ENCODE results near the gene SGPP2. TPM values are rescaled to one million over a fixed set of nuclear protein-coding genes. Genes with fewer than 3 reads are reported as not detected.

SGPP2 gene
- total RNA-seq, 1 experiment from 2014 or later = 0.57 TPM

DNA sequence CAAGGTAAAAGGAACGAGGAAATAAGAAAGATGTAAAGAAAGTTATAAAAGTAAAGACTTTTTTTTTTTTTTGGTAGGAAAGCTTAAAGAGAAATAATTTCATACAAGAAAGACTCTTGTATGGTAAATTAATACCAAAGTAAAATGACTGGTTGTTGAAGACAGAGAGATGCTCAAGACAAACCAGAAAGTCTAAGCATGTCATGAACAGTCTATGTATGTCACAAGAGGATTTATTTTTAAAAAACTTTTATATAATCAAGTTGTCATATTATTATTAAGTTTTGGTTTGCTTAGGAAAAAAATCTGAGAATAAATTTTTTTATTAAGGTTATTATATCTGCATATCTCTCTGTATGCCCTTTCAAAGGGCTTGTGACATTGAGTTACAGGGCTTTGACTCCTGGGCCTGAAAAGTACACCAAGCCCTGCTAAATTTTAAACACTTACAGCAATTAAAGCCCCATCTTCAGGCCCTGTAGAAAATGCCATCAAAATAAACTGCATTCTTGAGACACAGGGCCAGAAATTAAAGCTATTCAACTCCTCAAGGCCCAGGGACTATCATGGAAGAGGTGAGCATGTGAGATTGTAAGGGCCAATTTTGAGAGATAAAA is 10.9 kb upstream of the SGPP2 start:
- no peak overlapping the region for H2AFZ ChIP-seq
- no peak for TF ChIP-seq CTCF (conservative IDR thresholded peaks at IDR 0.05)
- TF ChIP-seq EZH2 (IDR thresholded peaks at IDR 0.05; ENCODE audit: low read depth) = no peak
- BruUV-seq (replicated peaks) = no TSS peak
- H3K27ac ChIP-seq = no peak overlapping the region
- no peaks in the 10 kb centered on the region for H3K27me3 ChIP-seq (ENCODE audit: insufficient read depth, low read depth)
- H3K4me2 ChIP-seq = no peak overlapping the region
- intact Hi-C loops (cut with micrococcal nuclease; ENCODE audit: unreplicated experiment) = no loop called here
- no peaks in the 10 kb centered on the region for H3K79me2 ChIP-seq (ENCODE audit: low read depth)
- no peak overlapping the region for H3K4me3 ChIP-seq
- H3K9me3 ChIP-seq (ENCODE audit: insufficient read depth, low read depth) = peaks cover 27% of the 10 kb centered on the region
- H4K20me1 ChIP-seq (ENCODE audit: insufficient read depth) = no peaks in the 10 kb centered on the region
- no peaks in the 10 kb centered on the region for H3F3A ChIP-seq (ENCODE audit: insufficient read depth, low read depth)
- ChIA-PET POLR2A (ENCODE audit: unreplicated experiment) (no interaction called here), CTCF (interaction anchor here (0.7 kb wide), 1 partner anchor 452 kb away, joined by 4 read pairs; no protein-coding TSS in a partner anchor)
- no peaks in the 10 kb centered on the region for H3K4me1 ChIP-seq (replicated peaks; ENCODE audit: insufficient read depth)
- H3K36me3 ChIP-seq (ENCODE audit: low read depth) = no peaks in the 10 kb centered on the region
- no peaks in the 10 kb centered on the region for H3K9me2 ChIP-seq (ENCODE audit: insufficient read depth)
- DNase-seq = no peak

- ChIA-PET POLR2A (ENCODE audit: unreplicated experiment) (no interaction called here), CTCF (no interaction called here)
- H3K36me3 ChIP-seq (ENCODE audit: low read depth) = no peaks in the 10 kb centered on the region
- peaks cover 10% of the 10 kb centered on the region; the same call in 1 of the 2 replicates for H3K9me3 ChIP-seq (ENCODE audit: insufficient read depth, low read depth)
- no peaks in the 10 kb centered on the region for H3K27me3 ChIP-seq (ENCODE audit: insufficient read depth, low read depth)
- no peak overlapping the region for H3K4me2 ChIP-seq
- DNase-seq = no peak
- peaks cover 14% of the 10 kb centered on the region for H3F3A ChIP-seq (ENCODE audit: insufficient read depth, low read depth)
- TF ChIP-seq EZH2 (IDR thresholded peaks at IDR 0.05; ENCODE audit: low read depth) (no peak), CTCF (conservative IDR thresholded peaks at IDR 0.05) (no peak)
- no peak overlapping the region for H3K27ac ChIP-seq
- H3K9me2 ChIP-seq (ENCODE audit: insufficient read depth) = no peaks in the 10 kb centered on the region
- H3K4me1 ChIP-seq (replicated peaks; ENCODE audit: insufficient read depth) = peaks cover 11% of the 10 kb centered on the region
- no peaks in the 10 kb centered on the region for H3K79me2 ChIP-seq (ENCODE audit: low read depth)
- no peak overlapping the region for H2AFZ ChIP-seq
- intact Hi-C loops (cut with micrococcal nuclease; ENCODE audit: unreplicated experiment) = no loop called here
- H4K20me1 ChIP-seq (ENCODE audit: insufficient read depth) = no peaks in the 10 kb centered on the region
- H3K4me3 ChIP-seq = no peak overlapping the region
- no TSS peak for BruUV-seq (replicated peaks)
These were observed 5.6 kb upstream of the SGPP2 start for GRCh38 chr2:222418739-222419138.

GRCh38 chr2:222420508-222420907 is 3.8 kb upstream of the SGPP2 start:
- ChIA-PET CTCF (no interaction called here), POLR2A (ENCODE audit: unreplicated experiment) (no interaction called here)
- peaks cover 16% of the 10 kb centered on the region for H3F3A ChIP-seq (ENCODE audit: insufficient read depth, low read depth)
- no peak for TF ChIP-seq CTCF (conservative IDR thresholded peaks at IDR 0.05)
- TF ChIP-seq EZH2 (IDR thresholded peaks at IDR 0.05; ENCODE audit: low read depth) = no peak
- H3K9me3 ChIP-seq (ENCODE audit: insufficient read depth, low read depth) = no peaks in the 10 kb centered on the region
- no peak for DNase-seq
- H3K4me2 ChIP-seq = no peak overlapping the region
- no peaks in the 10 kb centered on the region for H4K20me1 ChIP-seq (ENCODE audit: insufficient read depth)
- no peak overlapping the region for H2AFZ ChIP-seq
- no TSS peak for BruUV-seq (replicated peaks)
- no peak overlapping the region for H3K4me3 ChIP-seq
- H3K27me3 ChIP-seq (ENCODE audit: insufficient read depth, low read depth) = no peaks in the 10 kb centered on the region
- no peaks in the 10 kb centered on the region for H3K36me3 ChIP-seq (ENCODE audit: low read depth)
- intact Hi-C loops (cut with micrococcal nuclease; ENCODE audit: unreplicated experiment) = loop anchor here (5.0 kb wide), 4 partner anchors 62 to 152 kb away; a partner anchor contains a TSS
- no peak overlapping the region for H3K27ac ChIP-seq
- no peaks in the 10 kb centered on the region for H3K79me2 ChIP-seq (ENCODE audit: low read depth)
- H3K9me2 ChIP-seq (ENCODE audit: insufficient read depth) = no peaks in the 10 kb centered on the region
- H3K4me1 ChIP-seq (replicated peaks; ENCODE audit: insufficient read depth) = peaks cover 18% of the 10 kb centered on the region

Measured in PC-9 (cell line).